Thyroid gland (tissue), 4 donors: ENCODE results near the gene PLEKHH2. TPM values are rescaled to one million over a fixed set of nuclear protein-coding genes. Genes with fewer than 3 reads are reported as not detected.
A peak's percentile ranks its signal among the peaks of the same experiment; 100 is the strongest.

ENCODE experiments used
- DNase-seq, 2 donors: peaks; one replicate each; pipeline ENCODE4 v3.0.0-alpha.2; 2019
- H3K27ac ChIP-seq, 3 donors: fragments of 200-600 bp; sonication (generic); 1 replicate in 2 of 3; 2 replicates in 1 of 3; pipeline ENCODE4 v1.5.1; 2016 to 2019; ENCODE audit warnings: mild to moderate bottlenecking in 1 of 3, moderate library complexity in 1 of 3
- H3K27me3 ChIP-seq: fragments of 200-600 bp; sonication (generic); one replicate; pipeline ENCODE4 v1.5.1; 2019
- H3K36me3 ChIP-seq, 2 donors: fragments of 200-600 bp; sonication (generic); one replicate each; pipeline ENCODE4 v1.5.1; 2016 to 2019
- H3K4me1 ChIP-seq, 2 donors: fragments of 200-600 bp; sonication (generic); one replicate each; pipeline ENCODE4 v1.5.1; 2017 to 2019
- H3K4me3 ChIP-seq, 3 donors: fragments of 200-600 bp; sonication (generic); replicated peaks in 1 of 3; 1 replicate in 2 of 3; 2 replicates in 1 of 3; pipeline ENCODE4 v1.5.1; 2016; ENCODE audit warnings: mild to moderate bottlenecking in 1 of 3
- H3K9me3 ChIP-seq: fragments of 200-600 bp; sonication (generic); one replicate; pipeline ENCODE4 v1.5.1; 2017
- CTCF ChIP-seq, 6 experiments: fragments of 200-600 bp in 3 of 6; fragments of 450-650 bp in 3 of 6; sonication (generic) in 3 of 6; IDR thresholded peaks; one replicate each; pipeline ENCODE4 v1.5.1; 2016 to 2019; ENCODE audit warnings: antibody characterized with exemption in 6 of 6, mild to moderate bottlenecking in 2 of 6, inconsistent platforms in 1 of 6, moderate library complexity in 1 of 6
- POLR2A ChIP-seq, 2 donors: fragments of 450-650 bp; IDR thresholded peaks; one replicate each; pipeline ENCODE4 v1.6.1; 2017; ENCODE audit warnings: antibody characterized with exemption in 2 of 2, mild to moderate bottlenecking in 2 of 2, moderate library complexity in 1 of 2
- WGBS, 2 donors: methylation state at CpG; one replicate each; pipeline ENCODE4 v1.1.5; 2017; 5-methylcytosine and 5-hydroxymethylcytosine counted together
- intact Hi-C: fragments of 100-400 bp; cut with DNase I; formaldehyde crosslinking; loops from one replicate; pipeline ENCODE4 v1.15.1; 2023
- total RNA-seq, 4 donors: library from RNA; depleted of rRNA; stranded (reverse); fragments of >200 nt; gene quantifications; one replicate each; pipeline ENCODE4 v1.2.3, GENCODE V29; 2016

Gene PLEKHH2
- total RNA-seq, 4 donors from 2014 or later, result 15.3 to 29.8 (median 22.4) TPM

GRCh38 chr2:43763091-43763490 is 126.0 kb downstream of the PLEKHH2 start:
- Histone ChIP-seq H3K4me1 (peaks cover 0 to 7% of the 10 kb centered on the region in 2 donors), H3K27me3 (no peaks in the 10 kb centered on the region), H3K36me3 (no peaks in the 10 kb centered on the region), H3K4me3 (no peak overlapping the region), H3K27ac (no peak overlapping the region), H3K9me3 (no peaks in the 10 kb centered on the region)
- no peak for TF ChIP-seq POLR2A (IDR thresholded peaks at IDR 0.05)
- TF ChIP-seq CTCF (IDR thresholded peaks at IDR 0.05), result no peak
- DNase-seq, result no peak
- WGBS, 2 donors, result 98 to 100% methylated on average over 2 of the region's 2 CpGs
- intact Hi-C loops, result no loop called here

- 58 to 59% methylated on average over 1 of the region's 1 CpG for WGBS, 2 donors
- Histone ChIP-seq H3K27me3 (no peaks in the 10 kb centered on the region), H3K4me3 (no peak overlapping the region), H3K27ac (no peak overlapping the region), H3K36me3 (no peaks in the 10 kb centered on the region), H3K4me1 (no peaks in the 10 kb centered on the region), H3K9me3 (no peaks in the 10 kb centered on the region)
- TF ChIP-seq CTCF (IDR thresholded peaks at IDR 0.05), result no peak
- no peak for TF ChIP-seq POLR2A (IDR thresholded peaks at IDR 0.05)
- no peak for DNase-seq
- intact Hi-C loops, result no loop called here
These were observed 127.1 kb downstream of the PLEKHH2 start for GRCh38 chr2:43764086-43764705.

- Histone ChIP-seq H3K4me3 (no peak overlapping the region), H3K4me1 (no peaks in the 10 kb centered on the region), H3K9me3 (no peaks in the 10 kb centered on the region), H3K27ac (no peak overlapping the region), H3K36me3 (no peaks in the 10 kb centered on the region), H3K27me3 (no peaks in the 10 kb centered on the region)
- no peak for DNase-seq
- TF ChIP-seq CTCF (IDR thresholded peaks at IDR 0.05) (no peak), POLR2A (IDR thresholded peaks at IDR 0.05) (no peak)
- intact Hi-C loops, result no loop called here
- 89 to 94% methylated on average over 4 of the region's 4 CpGs for WGBS, 2 donors
These were observed 128.9 kb downstream of the PLEKHH2 start for GRCh38 chr2:43766006-43766405.

- H3K36me3 ChIP-seq, result no peaks in the 10 kb centered on the region
- H3K4me3 ChIP-seq, result peak within 1 kb of the TSS; percentile 37 to 85 (median 79)
- H3K4me1 ChIP-seq, result no peaks in the 10 kb centered on the region
- TF ChIP-seq POLR2A (IDR thresholded peaks at IDR 0.05), result peak in 1 of 2 donors; percentile 80
- no peak for TF ChIP-seq CTCF (IDR thresholded peaks at IDR 0.05)
- peak; percentile 90 to 93 for DNase-seq
- WGBS, 2 donors, result 1% methylated on average over 23 to 27 of the region's 31 CpGs
- H3K27ac ChIP-seq, result peak within 1 kb of the TSS; percentile 83 to 91 (median 90)
- intact Hi-C loops, result loop anchor here (10.0 kb wide), 1 partner anchor 221 kb away; the partner anchor contains the start of gene LRPPRC
- H3K9me3 ChIP-seq, result no peaks in the 10 kb centered on the region
- H3K27me3 ChIP-seq, result no peaks in the 10 kb centered on the region
These were observed 137.0 kb downstream of the PLEKHH2 start, which contains the start of gene DYNC2LI1 for GRCh38 chr2:43773876-43774613. Gene DYNC2LI1, plus strand, starts transcription at chr2:43774039. Its CDS starts 100 bp downstream, at chr2:43774139.

GRCh38 chr2:43774617-43775016 is 137.6 kb downstream of the PLEKHH2 start:
- TF ChIP-seq CTCF (IDR thresholded peaks at IDR 0.05) (no peak), POLR2A (IDR thresholded peaks at IDR 0.05) (no peak)
- Histone ChIP-seq H3K4me1 (no peaks in the 10 kb centered on the region), H3K9me3 (no peaks in the 10 kb centered on the region), H3K27me3 (no peaks in the 10 kb centered on the region), H3K4me3 (peak overlapping the region; percentile 37 to 85 (median 79)), H3K36me3 (no peaks in the 10 kb centered on the region), H3K27ac (peak overlapping the region; percentile 83 to 91 (median 90))
- peak in 1 of 2 donors; percentile 3 for DNase-seq
- WGBS, 2 donors, result 14 to 26% methylated on average over 7 of the region's 7 CpGs
- intact Hi-C loops, result loop anchor here (10.0 kb wide), 1 partner anchor 220 kb away; the partner anchor contains the start of gene LRPPRC
